IMR-90 (cell line): Measurements from ENCODE around the gene UGT1A3. TPM values are rescaled to one million over a fixed set of nuclear protein-coding genes. Genes with fewer than 3 reads are reported as not detected.

Experiments
- ATAC-seq: fragments of 200-7000 bp; cut with Tn5 transposase; 2 replicates; pipeline ENCODE4 v1.9.1; 2020; ENCODE audit warnings: low read depth, mild to moderate bottlenecking, moderate library complexity
- BruUV-seq: library from RNA; stranded (reverse); fragments of 400-500 nt; replicated peaks from 2 replicates; lab custom pipeline; 2021; lab: Mats Ljungman, UMichigan
- CTCF ChIA-PET: fragments of 300-600 bp; formaldehyde crosslinking; extraction: SDS; loops from one replicate; lab custom pipeline; 2021; ENCODE audit warnings: antibody characterized with exemption; lab: Yijun Ruan, JAX
- POLR2A ChIA-PET: fragments of 300-600 bp; sonication (Branson Sonifier 250); formaldehyde crosslinking; loops from one replicate; lab custom pipeline; 2022; ENCODE audit warnings: antibody characterized with exemption; ENCODE audit not compliant: unreplicated experiment; lab: Charles Lee
- DNase-seq: peaks from one replicate; pipeline ENCODE4 v3.0.0; 2013
- H2AFZ ChIP-seq: replicated peaks from 2 replicates; pipeline ENCODE3; 2013; ENCODE audit warnings: low read length, mild to moderate bottlenecking; ENCODE audit not compliant: poor library complexity
- H2AK5ac ChIP-seq: 2 replicates; pipeline ENCODE4 v1.6.1; 2013; ENCODE audit warnings: low read depth, low read length, inconsistent platforms
- H2AK9ac ChIP-seq: replicated peaks from 2 replicates; pipeline ENCODE3; 2013; ENCODE audit warnings: mild to moderate bottlenecking, low read depth, low read length, moderate library complexity; ENCODE audit not compliant: poor library complexity
- H2BK120ac ChIP-seq: 2 replicates; pipeline ENCODE4 v1.6.1; 2013; ENCODE audit warnings: low read depth, low read length, inconsistent platforms
- H2BK15ac ChIP-seq: 3 replicates; pipeline ENCODE4 v1.6.1; 2013; ENCODE audit warnings: low read depth, low read length, inconsistent platforms
- H2BK20ac ChIP-seq: 2 replicates; pipeline ENCODE4 v1.6.1; 2013; ENCODE audit warnings: low read depth, mild to moderate bottlenecking, inconsistent platforms, low read length, moderate library complexity
- H2BK5ac ChIP-seq: 2 replicates; pipeline ENCODE4 v1.6.1; 2013; ENCODE audit warnings: mild to moderate bottlenecking, low read depth, low read length, inconsistent platforms; ENCODE audit not compliant: poor library complexity, severe bottlenecking
- H3K14ac ChIP-seq: replicated peaks from 2 replicates; pipeline ENCODE4 v1.6.1; 2013; ENCODE audit warnings: low read depth, low read length, inconsistent platforms
- H3K18ac ChIP-seq: 2 replicates; pipeline ENCODE4 v1.6.1; 2013; ENCODE audit warnings: low read depth, low read length, control low read depth
- H3K23ac ChIP-seq: 2 replicates; pipeline ENCODE4 v1.6.1; 2013; ENCODE audit warnings: low read depth, low read length, inconsistent platforms
- H3K27ac ChIP-seq: 2 replicates; pipeline ENCODE4 v1.5.1; 2013; ENCODE audit warnings: mild to moderate bottlenecking, control low read depth, low read length; ENCODE audit not compliant: insufficient read depth
- H3K27me3 ChIP-seq: 2 replicates; pipeline ENCODE4 v1.6.1; 2013; ENCODE audit warnings: low read length; ENCODE audit not compliant: control insufficient read depth, insufficient read depth
- H3K36me3 ChIP-seq: 2 replicates; pipeline ENCODE4 v1.6.1; 2013; ENCODE audit warnings: low read length, mixed read lengths; ENCODE audit not compliant: control insufficient read depth, insufficient read depth
- H3K4ac ChIP-seq: 2 replicates; pipeline ENCODE4 v1.6.1; 2013; ENCODE audit warnings: low read depth, low read length, inconsistent platforms
- H3K4me1 ChIP-seq: 2 replicates; pipeline ENCODE4 v1.6.1; 2013; ENCODE audit warnings: low read length, mixed read lengths; ENCODE audit not compliant: control insufficient read depth, insufficient read depth
- H3K4me2 ChIP-seq: 2 replicates; pipeline ENCODE4 v1.6.1; 2013; ENCODE audit warnings: low read depth, mild to moderate bottlenecking, control low read depth, low read length, moderate library complexity
- H3K4me3 ChIP-seq: 2 replicates; pipeline ENCODE4 v1.5.1; 2013; ENCODE audit warnings: low read depth, mild to moderate bottlenecking, control low read depth, low read length, moderate library complexity; ENCODE audit not compliant: insufficient read depth
- H3K56ac ChIP-seq: 2 replicates; pipeline ENCODE4 v1.6.1; 2013; ENCODE audit warnings: low read length, inconsistent platforms; ENCODE audit not compliant: insufficient read depth; ENCODE audit errors: extremely low read depth
- H3K79me1 ChIP-seq, 2 experiments: 2 replicates each; pipeline ENCODE4 v1.6.1; 2013; ENCODE audit warnings: low read length in 2 of 2, inconsistent platforms in 1 of 2, low read depth in 1 of 2
- H3K9ac ChIP-seq: 2 replicates; pipeline ENCODE4 v1.6.1; 2013; ENCODE audit warnings: low read depth, low read length, control low read depth
- H3K9me1 ChIP-seq: 2 replicates; pipeline ENCODE4 v1.6.1; 2013; ENCODE audit warnings: low read length, inconsistent platforms; ENCODE audit not compliant: insufficient read depth
- H3K9me3 ChIP-seq: 2 replicates; pipeline ENCODE4 v1.6.1; 2013; ENCODE audit warnings: low read length; ENCODE audit not compliant: control insufficient read depth, insufficient read depth
- H4K20me1 ChIP-seq: 2 replicates; pipeline ENCODE4 v1.6.1; 2013; ENCODE audit warnings: low read length, inconsistent platforms; ENCODE audit not compliant: insufficient read depth
- H4K5ac ChIP-seq: 2 replicates; pipeline ENCODE4 v1.6.1; 2013; ENCODE audit warnings: mild to moderate bottlenecking, low read depth, low read length, control low read depth
- H4K8ac ChIP-seq, 2 experiments: 2 replicates each; pipeline ENCODE4 v1.6.1; 2013; ENCODE audit warnings: low read depth in 2 of 2, low read length in 2 of 2, control low read depth in 1 of 2, inconsistent platforms in 1 of 2
- H4K91ac ChIP-seq: 2 replicates; pipeline ENCODE4 v1.6.1; 2013; ENCODE audit warnings: low read depth, low read length, inconsistent platforms; ENCODE audit not compliant: insufficient read depth
- CEBPB ChIP-seq: IDR thresholded peaks from 2 replicates; pipeline ENCODE4 v1.6.1; 2012; ENCODE audit warnings: low read depth, low read length, improper control_type of control experiment
- CHD1 ChIP-seq: IDR thresholded peaks from 2 replicates; pipeline ENCODE4 v1.6.1; 2012; ENCODE audit warnings: low read depth, low read length, improper control_type of control experiment
- CTCF ChIP-seq: conservative IDR thresholded peaks from 2 replicates; pipeline ENCODE4 v1.5.1; 2012; ENCODE audit warnings: mild to moderate bottlenecking, low read depth, low read length, improper control_type of control experiment
- MXI1 ChIP-seq: IDR thresholded peaks from 2 replicates; pipeline ENCODE4 v1.6.1; 2012; ENCODE audit warnings: low read depth, mild to moderate bottlenecking, low read length, moderate library complexity, borderline replicate concordance
- NFE2L2 ChIP-seq: fragments of 150-350 bp; IDR thresholded peaks from 2 replicates; pipeline ENCODE4 v1.6.1; 2016; ENCODE audit warnings: low read depth, mild to moderate bottlenecking, low read length
- USF2 ChIP-seq: fragments of 150-350 bp; IDR thresholded peaks from 2 replicates; pipeline ENCODE4 v1.6.1; 2017; ENCODE audit warnings: mild to moderate bottlenecking, antibody characterized with exemption, low read length, low read depth
- WGBS, 2 experiments: methylation state at CpG; one replicate each; pipeline versions ENCODE4 v1.1.5 to v1.1.7; 2013; ENCODE audit warnings: missing lambda C conversion rate in 2 of 2; ENCODE audit not compliant: insufficient read length in 1 of 2; ENCODE audit errors: extremely low coverage in 2 of 2; 5-methylcytosine and 5-hydroxymethylcytosine counted together
- dilution Hi-C: fragments of 300-500 bp; cut with HindIII; formaldehyde crosslinking; loops from one replicate; pipeline ENCODE4 v1.14.3; 2018; ENCODE audit warnings: low sequenced_read_pairs; ENCODE audit not compliant: unreplicated experiment
- in situ Hi-C: fragments of 300-500 bp; cut with MboI; formaldehyde crosslinking; loops from 3 replicates; pipeline ENCODE4 v1.14.3; 2019; ENCODE audit warnings: low sequenced_read_pairs, inconsistent platforms, mixed read lengths
- intact Hi-C: fragments of 100-400 bp; cut with micrococcal nuclease; formaldehyde crosslinking; loops from 2 replicates; pipeline ENCODE4 v1.10.0; 2022
- polyA plus RNA-seq, 3 experiments: library from polyadenylated mRNA; depleted of rRNA; stranded (reverse); fragments of >200 nt; gene quantifications; 2 replicates each; pipeline ENCODE4 v1.2.3, GENCODE V29; 2012; ENCODE audit warnings: low replicate concordance in 1 of 3
- total RNA-seq: library from RNA; depleted of rRNA; stranded (reverse); fragments of >200 nt; gene quantifications from 2 replicates; pipeline ENCODE4 v1.2.3, GENCODE V29; 2012

Gene UGT1A3
- total and polyA plus RNA-seq, 2 of the 4 experiments (the other 2 are of a cell fraction) = not detected

GRCh38 chr2:233706720-233707119, 22.1 kb upstream of the UGT1A3 start:
- H3K27me3 ChIP-seq = no peaks in the 10 kb centered on the region
- CTCF ChIA-PET = interaction anchor here (0.6 kb wide), 1 partner anchor 105 kb away, joined by 7 read pairs; no protein-coding TSS in a partner anchor
- dilution Hi-C loops = no loop called here
- peaks cover 9% of the 10 kb centered on the region for H3K4me1 ChIP-seq
- H4K8ac ChIP-seq = peak overlapping the region in 1 of 2 experiments; percentile 16; a peak in 1 of 4 replicates
- H3K9me1 ChIP-seq = no peaks in the 10 kb centered on the region
- H4K91ac ChIP-seq = peak overlapping the region; percentile 57; the same call in 1 of the 2 replicates
- H4K5ac ChIP-seq = peak overlapping the region; percentile 24; the same call in 1 of the 2 replicates
- H3K4me3 ChIP-seq = no peak overlapping the region
- peak overlapping the region; percentile 66; the same call in 1 of the 2 replicates for H3K18ac ChIP-seq
- H2AK9ac ChIP-seq = no peak overlapping the region
- intact Hi-C loops = no loop called here
- no peak overlapping the region for H3K4me2 ChIP-seq
- H3K36me3 ChIP-seq = no peaks in the 10 kb centered on the region
- H2BK15ac ChIP-seq = no peak overlapping the region; the same call in 2 of the 3 replicates
- POLR2A ChIA-PET = no interaction called here
- in situ Hi-C loops = no loop called here
- H3K23ac ChIP-seq = no peak overlapping the region
- H3K27ac ChIP-seq = no peak overlapping the region
- no peak overlapping the region for H3K56ac ChIP-seq
- no peak overlapping the region for H3K14ac ChIP-seq
- H3K9ac ChIP-seq = no peak overlapping the region
- H2BK120ac ChIP-seq = peak overlapping the region; percentile 64
- H2BK5ac ChIP-seq = peak overlapping the region; percentile 25
- no peak overlapping the region for H2AK5ac ChIP-seq
- ATAC-seq (peak; percentile 54), DNase-seq (peak; percentile 55)
- WGBS, 2 experiments = no CpG with 5 or more reads among the region's 1 CpG
- no peaks in the 10 kb centered on the region for H4K20me1 ChIP-seq
- BruUV-seq = no TSS peak
- H3K4ac ChIP-seq = no peak overlapping the region; the same call in 1 of the 2 replicates
- no peaks in the 10 kb centered on the region for H3K9me3 ChIP-seq
- TF ChIP-seq MXI1 (no peak), USF2 (no peak), CEBPB (0 out of 2 replicates have a peak, but pooled peaks have one; percentile 20), CHD1 (no peak), NFE2L2 (no peak), CTCF (no peak)
- no peaks in the 10 kb centered on the region for H3K79me1 ChIP-seq
- H2AFZ ChIP-seq = peak overlapping the region; percentile 43
- peak overlapping the region; percentile 38; the same call in 1 of the 2 replicates for H2BK20ac ChIP-seq
